SU-DHL-6 (cell line): ENCODE results near the gene D2HGDH.

Source experiments
- CTCF ChIP-seq: fragments of 200-600 bp; sonication (generic); IDR thresholded peaks from one replicate; pipeline ENCODE4 v1.5.1; 2017; ENCODE audit warnings: antibody characterized with exemption, mild to moderate bottlenecking, low read length, moderate library complexity; ENCODE audit not compliant: insufficient read depth, poor library complexity, severe bottlenecking
- EZH2phosphoT487 ChIP-seq: fragments of 200-600 bp; sonication (generic), shearing (Covaris generic); conservative IDR thresholded peaks from 2 replicates; pipeline ENCODE4 v1.6.1; 2018; ENCODE audit warnings: mild to moderate bottlenecking, antibody characterized with exemption, low read length, moderate library complexity, mixed read lengths

- TF ChIP-seq EZH2phosphoT487 (no peak), CTCF (no peak)
These were observed 14.3 kb upstream of the D2HGDH start for GRCh38 chr2:241720099-241720498.
